G401 (cell line): ENCODE measurements around the gene APOBEC3G. TPM values are rescaled to one million over a fixed set of nuclear protein-coding genes. Genes with fewer than 3 reads are reported as not detected.
"Not testable (repeated sequence)": the region's sequence is repeated elsewhere in the genome, so short reads cannot be mapped to it uniquely, and the experiment has no call there.

ENCODE experiments used
- DNase-seq: peaks from one replicate; pipeline ENCODE4 v3.0.0-alpha.2; 2015; ENCODE audit warnings: low spot score
- in situ Hi-C: cut with HindIII; loops from 2 replicates; pipeline ENCODE4 v1.10.0; 2016; ENCODE audit warnings: low sequenced_read_pairs, mixed read lengths
- total RNA-seq: library from RNA; depleted of rRNA; stranded (reverse); fragments of >200 nt; shearing (Covaris generic); gene quantifications from 2 replicates; pipeline ENCODE4 v1.2.3, GENCODE V29; 2014

APOBEC3G gene
- total RNA-seq, 1 experiment from 2014 or later = 2.9 TPM

DNA sequence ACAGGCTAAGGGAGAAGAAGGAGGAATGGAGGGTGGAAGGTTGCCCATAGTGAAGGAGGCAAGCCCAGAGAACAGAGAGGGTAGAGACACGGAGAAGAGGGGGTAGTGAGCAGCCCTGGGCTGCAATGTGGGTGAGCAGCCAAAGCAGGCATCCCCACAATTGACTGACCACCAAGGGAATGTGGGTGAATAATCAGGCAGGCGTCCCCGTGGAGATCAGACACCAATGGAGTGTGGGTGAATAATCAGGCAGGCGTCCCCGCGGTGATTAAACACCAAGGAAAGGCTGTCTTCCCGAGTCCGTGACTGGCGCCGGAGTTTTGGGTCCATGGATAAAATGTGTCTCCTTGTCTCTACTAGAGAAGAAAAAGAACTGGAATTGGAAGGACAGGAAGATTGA is 15.1 kb upstream of the APOBEC3G start:
- DNase-seq, in situ Hi-C loops: not testable (repeated sequence)

DNA sequence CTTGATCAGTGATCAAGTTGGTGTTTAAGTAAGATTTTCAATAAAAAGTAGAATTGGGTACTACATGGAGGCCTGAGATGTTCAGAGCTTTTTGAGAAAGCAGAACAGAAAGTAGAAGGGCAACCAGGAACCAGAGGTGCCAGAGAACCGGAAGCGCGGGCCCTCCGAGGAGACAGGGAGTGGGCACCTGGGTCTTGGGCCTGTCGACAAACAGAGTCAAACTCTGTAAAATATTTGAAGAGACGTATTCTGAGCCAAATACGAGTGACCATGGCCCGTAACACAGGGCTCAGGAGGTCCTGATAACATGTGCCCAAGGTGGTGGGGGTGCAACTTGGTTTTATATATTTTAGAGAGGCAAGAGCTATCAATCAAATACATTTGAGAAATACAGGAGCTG is 13.2 kb upstream of the APOBEC3G start:
- DNase-seq, in situ Hi-C loops: not testable (repeated sequence)

DNA sequence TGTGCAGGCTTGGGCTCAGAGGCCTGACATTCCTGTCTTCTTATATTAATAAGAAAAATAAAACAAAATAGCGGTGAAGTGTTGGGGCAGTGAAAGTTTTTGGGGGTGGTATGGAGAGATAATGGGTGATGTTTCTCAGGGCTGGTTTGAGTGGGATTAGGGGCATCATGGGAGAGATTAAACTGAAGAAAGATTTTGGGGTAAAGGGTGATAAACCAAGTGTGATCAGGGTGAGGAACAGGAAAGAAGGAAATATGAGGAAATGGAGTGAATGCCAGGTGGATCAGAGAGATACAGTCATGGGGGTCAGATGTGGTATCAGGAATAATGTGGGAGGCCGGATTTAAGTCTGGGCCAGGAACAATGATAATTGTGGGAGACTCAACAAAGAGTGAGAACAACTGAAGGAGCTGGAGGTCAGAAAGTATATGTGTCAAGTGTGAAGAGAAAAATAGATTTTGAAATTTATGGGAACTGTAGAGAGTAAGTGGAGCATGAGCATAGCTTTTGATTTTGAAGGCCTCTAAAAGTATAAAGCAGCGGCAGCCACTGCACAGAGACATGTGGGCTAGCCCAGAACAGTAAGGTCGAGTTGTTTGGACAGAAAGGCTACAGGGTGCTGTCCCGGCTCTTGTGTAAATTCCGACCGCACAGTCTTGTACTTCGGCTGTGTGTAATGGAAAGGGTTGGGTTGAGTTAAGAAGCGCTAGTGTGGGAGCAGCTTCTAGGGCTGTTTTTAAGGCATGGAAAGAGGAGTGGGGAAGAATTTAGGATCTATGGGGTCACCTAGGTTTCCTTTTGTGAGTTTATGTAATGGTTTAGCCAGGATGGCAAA is 10.4 kb upstream of the APOBEC3G start:
- in situ Hi-C loops, DNase-seq: not testable (repeated sequence)

GRCh38 chr22:39068033-39068785 is 8.9 kb upstream of the APOBEC3G start:
- in situ Hi-C loops = no loop called here
- no peak for DNase-seq

GRCh38 chr22:39070186-39070585 is 6.9 kb upstream of the APOBEC3G start:
- no peak for DNase-seq
- in situ Hi-C loops = no loop called here

DNA sequence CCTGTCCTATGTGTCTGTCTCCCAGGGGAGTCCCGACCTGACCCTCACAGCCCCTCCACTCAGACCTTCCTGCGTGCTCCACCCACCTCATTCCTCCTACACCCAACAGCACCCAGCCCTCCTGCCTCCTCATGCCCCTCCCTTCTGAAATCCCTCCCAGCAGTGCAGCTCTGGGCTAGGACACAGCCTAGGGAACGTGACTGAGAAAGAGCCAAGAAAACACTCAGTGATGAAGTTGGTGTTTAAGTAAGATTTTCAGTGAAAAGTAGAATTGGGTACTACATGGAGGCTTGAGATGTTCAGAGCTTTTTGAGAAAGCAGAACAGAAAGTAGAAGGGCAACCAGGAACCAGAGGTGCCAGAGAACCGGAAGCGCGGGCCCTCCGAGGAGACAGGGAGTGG is 4.5 kb upstream of the APOBEC3G start:
- in situ Hi-C loops, DNase-seq: not testable (repeated sequence)

DNA sequence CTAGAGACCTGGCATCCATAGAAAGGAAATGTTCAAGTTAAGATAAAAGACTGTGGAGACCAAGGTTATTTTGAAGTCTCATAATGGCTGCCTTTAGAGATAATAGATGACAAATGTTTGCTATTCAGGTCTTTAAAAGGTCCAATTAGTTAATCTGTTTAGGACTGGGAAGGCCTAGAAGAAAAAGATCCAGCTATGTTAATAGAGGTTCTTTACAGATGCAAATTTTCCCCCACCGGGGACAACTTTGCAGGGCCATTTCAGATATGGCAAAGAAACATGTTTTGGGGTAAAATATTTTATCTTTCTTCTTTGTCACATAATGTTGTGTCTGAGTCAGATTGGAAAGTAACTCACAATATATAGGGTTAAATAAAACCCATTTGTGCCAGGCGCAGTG is 3.1 kb upstream of the APOBEC3G start:
- in situ Hi-C loops = no loop called here
- no peak for DNase-seq

- in situ Hi-C loops, DNase-seq: not testable (repeated sequence)
These were observed 685 bp upstream of the APOBEC3G start for GRCh38 chr22:39076155-39077025.

DNA sequence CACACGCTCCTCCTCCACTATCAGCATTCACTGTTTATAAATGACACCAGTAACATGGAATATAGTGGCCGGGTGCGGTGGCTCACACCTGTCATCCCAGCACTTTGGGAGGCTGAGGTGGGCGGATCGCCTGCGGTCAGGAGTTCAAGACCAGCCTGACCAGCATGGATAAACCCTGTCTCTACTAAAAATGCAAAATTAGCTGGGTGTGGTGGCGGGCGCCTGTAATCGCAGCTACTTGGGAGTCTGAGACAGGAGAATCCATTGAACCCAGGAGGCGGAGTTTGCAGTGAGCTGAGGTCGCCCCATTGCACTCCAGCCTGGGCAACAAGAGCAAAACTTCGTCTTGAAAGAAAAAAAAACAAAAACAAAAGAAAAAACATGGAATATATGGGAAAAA is 837 bp downstream of the APOBEC3G start:
- DNase-seq, in situ Hi-C loops: not testable (repeated sequence)

- in situ Hi-C loops = no loop called here
- DNase-seq = no peak
These were observed 1.3 kb downstream of the APOBEC3G start for GRCh38 chr22:39078329-39078728.

DNA sequence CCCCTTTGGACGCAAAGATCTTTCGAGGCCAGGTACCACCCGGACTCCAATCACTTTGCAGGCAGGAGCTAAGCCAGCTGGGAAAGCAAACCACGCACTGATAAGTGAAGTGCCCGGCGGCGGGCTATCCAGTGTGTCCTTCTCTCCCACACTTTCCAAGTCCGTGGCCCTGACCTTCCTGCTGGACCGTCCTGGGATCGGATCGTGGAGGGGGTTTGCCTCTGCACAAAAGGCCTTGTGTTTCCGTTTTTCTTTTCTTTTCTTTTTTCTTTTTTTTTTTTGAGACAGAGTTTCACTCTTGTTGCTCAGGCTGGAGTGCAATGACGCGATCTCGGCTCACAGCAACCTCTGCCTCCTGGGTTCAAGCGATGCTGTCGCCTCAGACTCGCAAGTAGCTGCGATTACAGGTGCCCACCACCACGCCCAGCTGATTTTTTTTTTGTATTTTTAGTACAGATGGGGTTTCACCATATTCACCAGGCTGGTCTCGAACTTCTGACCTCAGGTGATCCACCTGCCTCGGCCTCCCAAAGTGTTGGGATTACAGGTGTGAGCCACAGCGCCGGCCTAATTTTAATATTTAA is 2.1 kb downstream of the APOBEC3G start:
- in situ Hi-C loops, DNase-seq: not testable (repeated sequence)

- DNase-seq = no peak
- in situ Hi-C loops = no loop called here
These were observed 3.1 kb downstream of the APOBEC3G start for GRCh38 chr22:39080052-39080762.

DNA sequence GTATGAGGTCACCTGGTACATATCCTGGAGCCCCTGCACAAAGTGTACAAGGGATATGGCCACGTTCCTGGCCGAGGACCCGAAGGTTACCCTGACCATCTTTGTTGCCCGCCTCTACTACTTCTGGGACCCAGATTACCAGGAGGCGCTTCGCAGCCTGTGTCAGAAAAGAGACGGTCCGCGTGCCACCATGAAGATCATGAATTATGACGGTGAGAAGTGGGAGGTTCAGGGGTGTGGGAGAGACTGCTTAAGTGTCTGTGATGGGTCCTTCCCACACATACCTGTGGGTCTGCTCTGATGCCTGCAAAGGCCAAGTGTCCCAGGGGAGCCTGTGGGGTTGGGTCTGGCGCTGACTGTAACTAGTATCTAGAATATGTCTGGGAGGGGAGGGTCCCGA is 3.9 kb downstream of the APOBEC3G start:
- in situ Hi-C loops = no loop called here
- no peak for DNase-seq

DNA sequence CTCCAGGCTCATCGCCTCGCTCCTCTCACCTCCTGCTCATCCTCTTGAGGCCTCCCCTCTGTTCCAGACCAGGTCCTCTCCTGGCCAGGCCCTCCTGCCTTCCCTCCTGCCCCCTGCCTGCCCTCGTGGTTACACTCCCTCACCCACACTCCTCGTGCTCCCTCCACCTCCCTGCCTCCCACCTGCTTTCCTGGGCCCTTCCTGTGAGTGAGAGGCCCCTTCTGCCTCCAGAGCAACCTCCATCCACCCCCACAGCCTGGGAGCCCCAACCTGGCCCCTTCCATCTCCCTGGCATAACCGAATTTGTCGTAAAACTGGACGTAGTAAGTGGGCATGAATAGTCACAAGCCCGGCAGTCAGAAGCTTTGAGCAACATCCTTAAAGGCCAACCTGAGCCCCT is 4.5 kb downstream of the APOBEC3G start:
- no peak for DNase-seq
- in situ Hi-C loops = no loop called here

GRCh38 chr22:39083212-39084165 is 6.4 kb downstream of the APOBEC3G start:
- in situ Hi-C loops = no loop called here
- DNase-seq = no peak

DNA sequence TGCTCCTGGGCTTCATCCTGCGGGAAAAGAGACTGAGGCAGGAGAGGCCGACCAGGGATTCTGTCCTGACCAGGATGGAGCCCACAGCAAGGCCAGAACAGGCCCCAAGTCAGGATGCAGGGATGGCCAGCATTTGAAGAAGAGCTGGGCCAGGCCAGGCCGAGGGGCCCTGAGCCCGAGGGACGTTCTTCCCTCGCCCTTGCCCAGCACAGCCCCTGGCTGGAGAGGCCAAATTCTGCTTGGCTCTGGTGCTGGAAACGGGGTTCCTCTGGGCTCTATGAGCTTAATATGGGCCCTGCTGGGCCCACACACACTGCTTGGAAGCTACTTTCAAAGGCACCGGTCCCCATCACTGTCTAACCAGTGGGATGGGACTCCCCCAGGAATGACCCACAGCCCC is 7.6 kb downstream of the APOBEC3G start:
- in situ Hi-C loops = no loop called here
- no peak for DNase-seq

DNA sequence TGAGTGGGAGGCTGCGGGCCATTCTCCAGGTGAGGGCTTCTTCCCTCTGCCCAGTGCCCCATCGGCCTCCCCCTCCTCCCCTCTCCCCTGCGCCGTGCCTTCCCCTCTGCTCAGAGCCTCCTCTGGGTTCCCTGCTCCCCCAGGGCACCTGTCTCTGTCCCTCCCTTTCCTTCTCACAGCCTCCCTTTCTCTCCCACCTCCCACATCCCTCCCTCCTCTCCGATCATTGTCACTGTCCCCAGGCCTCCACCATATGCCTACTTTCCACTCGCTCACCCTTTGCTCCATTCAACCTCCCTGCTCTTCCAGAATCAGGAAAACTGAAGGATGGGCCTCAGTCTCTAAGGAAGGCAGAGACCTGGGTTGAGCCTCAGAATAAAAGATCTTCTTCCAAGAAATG is 10.0 kb downstream of the APOBEC3G start:
- DNase-seq = no peak
- in situ Hi-C loops = no loop called here
